Breast epithelium (tissue), 3 donors: ENCODE results near the gene FLT4.

Experiments used
- POLR2AphosphoS5 ChIP-seq, 3 donors: sonication (generic); formaldehyde crosslinking; IDR thresholded peaks; one replicate each; pipeline ENCODE4 v1.6.1; 2017; ENCODE audit warnings: antibody characterized with exemption in 3 of 3
- TF ChIP-seq, protein P1 (sequence below), 3 donors: fragments of 450-650 bp; IDR thresholded peaks; one replicate each; pipeline ENCODE4 v1.5.1; 2016 to 2017; ENCODE audit warnings: antibody characterized with exemption in 3 of 3, mild to moderate bottlenecking in 3 of 3, moderate library complexity in 3 of 3

GRCh38 chr5:180623411-180623834 is 26.0 kb downstream of the FLT4 start:
- TF ChIP-seq, protein P1, sequence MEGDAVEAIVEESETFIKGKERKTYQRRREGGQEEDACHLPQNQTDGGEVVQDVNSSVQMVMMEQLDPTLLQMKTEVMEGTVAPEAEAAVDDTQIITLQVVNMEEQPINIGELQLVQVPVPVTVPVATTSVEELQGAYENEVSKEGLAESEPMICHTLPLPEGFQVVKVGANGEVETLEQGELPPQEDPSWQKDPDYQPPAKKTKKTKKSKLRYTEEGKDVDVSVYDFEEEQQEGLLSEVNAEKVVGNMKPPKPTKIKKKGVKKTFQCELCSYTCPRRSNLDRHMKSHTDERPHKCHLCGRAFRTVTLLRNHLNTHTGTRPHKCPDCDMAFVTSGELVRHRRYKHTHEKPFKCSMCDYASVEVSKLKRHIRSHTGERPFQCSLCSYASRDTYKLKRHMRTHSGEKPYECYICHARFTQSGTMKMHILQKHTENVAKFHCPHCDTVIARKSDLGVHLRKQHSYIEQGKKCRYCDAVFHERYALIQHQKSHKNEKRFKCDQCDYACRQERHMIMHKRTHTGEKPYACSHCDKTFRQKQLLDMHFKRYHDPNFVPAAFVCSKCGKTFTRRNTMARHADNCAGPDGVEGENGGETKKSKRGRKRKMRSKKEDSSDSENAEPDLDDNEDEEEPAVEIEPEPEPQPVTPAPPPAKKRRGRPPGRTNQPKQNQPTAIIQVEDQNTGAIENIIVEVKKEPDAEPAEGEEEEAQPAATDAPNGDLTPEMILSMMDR (IDR thresholded peaks at IDR 0.05): no peak
- TF ChIP-seq POLR2AphosphoS5 (IDR thresholded peaks at IDR 0.05): no peak
